GM12801 (cell line): ENCODE measurements around the gene MAML3.

Experiments used
- TF ChIP-seq, protein P1 (sequence below): IDR thresholded peaks from one replicate; pipeline ENCODE4 v1.5.1; 2011; ENCODE audit warnings: control low read depth; ENCODE audit not compliant: insufficient read length; ENCODE audit errors: extremely low read depth

The MAML3 gene

DNA sequence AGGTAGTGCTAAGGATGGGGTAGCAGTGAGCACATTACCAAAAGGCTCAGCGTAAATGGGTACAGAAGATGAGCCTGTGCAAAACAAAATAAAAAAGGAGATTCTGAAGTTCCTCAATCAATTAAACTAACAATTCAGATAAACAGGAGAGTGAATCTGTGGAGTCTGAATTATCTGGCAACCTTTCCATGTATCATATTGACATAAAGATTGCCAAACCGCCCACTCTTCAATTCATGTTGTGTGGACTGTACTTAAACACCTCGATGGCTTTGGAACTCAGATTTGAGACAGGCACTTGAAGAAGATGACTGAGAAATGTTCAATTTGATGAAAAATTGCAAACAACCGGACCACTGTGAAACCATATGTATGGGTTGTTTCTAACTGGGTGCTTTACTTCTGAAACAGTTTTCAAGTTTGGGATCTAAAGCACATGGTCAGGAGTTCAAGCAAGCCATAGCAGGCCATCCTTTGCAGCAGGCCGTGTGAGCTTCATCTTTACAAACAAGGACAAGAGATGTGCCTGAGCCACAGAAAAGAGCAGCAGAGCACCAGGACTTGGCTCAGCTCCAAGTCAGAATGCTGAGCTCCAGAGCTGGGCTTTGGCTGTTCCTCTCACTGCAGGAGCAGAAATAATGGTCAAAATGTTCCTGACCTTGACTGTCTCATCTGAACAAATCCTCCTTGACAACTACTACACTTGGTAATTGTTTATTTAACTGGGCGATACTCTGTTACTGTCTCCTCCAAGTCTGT is 380.2 kb downstream of the MAML3 start:
- TF ChIP-seq, protein P1, sequence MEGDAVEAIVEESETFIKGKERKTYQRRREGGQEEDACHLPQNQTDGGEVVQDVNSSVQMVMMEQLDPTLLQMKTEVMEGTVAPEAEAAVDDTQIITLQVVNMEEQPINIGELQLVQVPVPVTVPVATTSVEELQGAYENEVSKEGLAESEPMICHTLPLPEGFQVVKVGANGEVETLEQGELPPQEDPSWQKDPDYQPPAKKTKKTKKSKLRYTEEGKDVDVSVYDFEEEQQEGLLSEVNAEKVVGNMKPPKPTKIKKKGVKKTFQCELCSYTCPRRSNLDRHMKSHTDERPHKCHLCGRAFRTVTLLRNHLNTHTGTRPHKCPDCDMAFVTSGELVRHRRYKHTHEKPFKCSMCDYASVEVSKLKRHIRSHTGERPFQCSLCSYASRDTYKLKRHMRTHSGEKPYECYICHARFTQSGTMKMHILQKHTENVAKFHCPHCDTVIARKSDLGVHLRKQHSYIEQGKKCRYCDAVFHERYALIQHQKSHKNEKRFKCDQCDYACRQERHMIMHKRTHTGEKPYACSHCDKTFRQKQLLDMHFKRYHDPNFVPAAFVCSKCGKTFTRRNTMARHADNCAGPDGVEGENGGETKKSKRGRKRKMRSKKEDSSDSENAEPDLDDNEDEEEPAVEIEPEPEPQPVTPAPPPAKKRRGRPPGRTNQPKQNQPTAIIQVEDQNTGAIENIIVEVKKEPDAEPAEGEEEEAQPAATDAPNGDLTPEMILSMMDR, result no peak

DNA sequence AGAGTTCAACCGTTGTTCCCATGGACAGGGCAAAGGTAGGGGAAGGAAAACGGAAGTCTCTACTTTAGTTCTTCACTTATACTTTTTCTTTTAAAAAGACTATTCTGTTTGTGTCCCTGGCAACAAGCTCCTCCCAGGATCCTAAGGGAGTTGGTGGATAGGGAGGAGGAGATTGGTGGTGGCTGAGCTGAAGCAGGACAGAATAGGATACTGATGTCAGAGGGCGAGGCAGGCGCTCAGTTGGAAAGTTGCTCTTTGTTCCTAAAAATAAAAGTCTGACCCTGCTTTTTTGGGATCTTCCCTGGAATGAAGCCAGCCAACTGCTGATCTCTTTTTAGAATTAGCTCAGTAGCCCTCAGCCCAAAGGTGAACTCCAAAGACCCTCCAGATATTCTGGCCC is 383.6 kb downstream of the MAML3 start:
- TF ChIP-seq, protein P1, result no peak

- TF ChIP-seq, protein P1, result no peak
These were observed 384.6 kb downstream of the MAML3 start for GRCh38 chr4:139769364-139769763.

DNA sequence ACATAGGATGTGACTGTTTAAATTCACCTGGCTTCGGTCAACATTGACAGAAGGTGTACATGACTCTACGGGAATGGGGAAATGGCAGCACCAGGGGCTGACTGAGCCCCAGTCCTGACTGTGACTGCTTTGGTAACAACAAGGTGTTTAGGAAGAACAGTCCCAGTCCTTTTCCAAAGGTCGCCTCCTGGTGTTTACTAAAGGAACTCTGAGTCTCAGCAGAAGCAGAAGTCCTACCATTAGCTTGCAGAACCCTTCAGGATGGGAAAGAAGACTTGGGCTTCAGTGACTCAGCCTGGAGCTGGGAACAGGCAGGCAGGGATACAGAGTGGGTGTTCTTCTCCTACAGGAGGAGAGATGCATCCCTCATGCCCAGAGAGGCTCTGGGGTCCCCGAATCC is 385.1 kb downstream of the MAML3 start:
- TF ChIP-seq, protein P1, result no peak

DNA sequence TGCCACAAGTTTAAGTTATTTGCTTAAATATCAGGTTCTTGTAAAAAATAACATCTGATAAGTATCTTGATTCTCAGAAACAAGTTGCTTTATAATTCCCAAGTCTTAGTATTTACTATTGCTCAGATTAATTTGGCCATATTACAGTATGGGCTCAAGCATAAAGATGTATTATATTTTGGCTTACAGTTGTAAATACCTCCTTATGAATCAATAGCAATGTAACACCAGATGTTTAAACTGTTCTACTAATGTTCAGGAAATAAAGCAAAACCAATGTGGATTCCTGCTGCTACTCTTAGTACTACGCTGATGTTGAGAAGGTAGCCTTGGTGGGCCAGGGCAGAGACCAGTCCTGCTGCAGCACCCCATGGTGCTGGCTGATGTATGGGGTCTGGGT is 385.6 kb downstream of the MAML3 start:
- TF ChIP-seq, protein P1, result no peak

- TF ChIP-seq, protein P1, result no peak
These were observed 386.4 kb downstream of the MAML3 start for GRCh38 chr4:139767585-139767984.

DNA sequence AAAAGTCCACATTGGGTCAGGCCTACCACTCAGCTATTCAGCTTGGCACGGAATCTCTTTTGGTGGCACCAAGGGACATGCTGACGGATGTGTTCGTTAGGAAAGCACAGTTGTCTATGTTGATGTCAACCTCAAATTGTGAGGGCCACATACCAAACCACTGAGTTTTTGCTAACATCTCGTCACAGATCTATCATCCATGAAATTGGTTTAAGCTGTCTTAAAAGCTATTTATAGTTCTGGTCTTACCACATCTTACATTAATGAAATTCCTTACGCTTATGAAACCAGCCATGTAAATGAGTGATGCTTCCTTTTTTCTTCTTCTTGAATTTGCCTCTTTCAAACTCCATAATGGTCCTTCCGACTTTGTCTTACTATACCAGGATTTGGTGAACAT is 386.8 kb downstream of the MAML3 start:
- TF ChIP-seq, protein P1, result no peak
